ENCODE measurements around the gene ARPC2.
A peak's percentile ranks its signal among the peaks of the same experiment; 100 is the strongest.

- TF ChIP-seq CREM (IDR thresholded peaks at IDR 0.05; ENCODE audit: low read depth) (peak; percentile 70), ZBTB11 (CRISPR knock-in tag; IDR thresholded peaks at IDR 0.05) (no peak), HDAC2 (IDR thresholded peaks at IDR 0.05) (no peak), REST (IDR thresholded peaks at IDR 0.05; ENCODE audit: low read depth, low read length) (no peak), CREB1 (IDR thresholded peaks at IDR 0.05; ENCODE audit: low read depth) (peak; percentile 55; the same call in 1 of the 2 replicates), POLR2A (IDR thresholded peaks at IDR 0.05; ENCODE audit: low read depth, low read length) (no peak), ZNF384 (IDR thresholded peaks at IDR 0.05; ENCODE audit: borderline replicate concordance, low read depth, low read length) (no peak), CTCF (IDR thresholded peaks at IDR 0.05 in 2 of 3, conservative IDR thresholded peaks at IDR 0.05 in 1 of 3; ENCODE audit: control insufficient read depth in 2 of 3, extremely low read depth in 1 of 3, insufficient read depth in 1 of 3, low read depth in 3 of 3, low read length in 3 of 3) (no peak), YY1 (IDR thresholded peaks at IDR 0.05; ENCODE audit: low read depth, low read length) (peak; percentile 6; the same call in 1 of the 2 replicates), SMAD5 (IDR thresholded peaks at IDR 0.05; ENCODE audit: low read depth) (no peak), EGR1 (IDR thresholded peaks at IDR 0.05; ENCODE audit: borderline replicate concordance in 1 of 2, low read depth in 2 of 2, low read length in 2 of 2) (no peak), EZH2 (IDR thresholded peaks at IDR 0.05; ENCODE audit: borderline replicate concordance, control insufficient read depth, low read depth, low read length) (no peak), POLR2AphosphoS5 (IDR thresholded peaks at IDR 0.05; ENCODE audit: low read length) (no peak)
Observed at GRCh38 chr2:218290316-218291261, 73.6 kb downstream of the ARPC2 start.

Measured in GM12878 (cell line).